Urinary bladder (tissue), 2 donors: ENCODE data around the gene ARHGAP6. TPM values are rescaled to one million over a fixed set of nuclear protein-coding genes. Genes with fewer than 3 reads are reported as not detected.

ENCODE experiments used
- polyA plus RNA-seq: library from polyadenylated mRNA; stranded (reverse); fragments of 200-250 nt; gene quantifications from one replicate; pipeline ENCODE4 v1.2.3, GENCODE V29; 2013
- small RNA-seq: library from RNA; depleted of rRNA; stranded (forward); fragments of <200 nt; gene quantifications from one replicate; pipeline ENCODE3, GENCODE V24; 2014
- total RNA-seq: library from RNA; depleted of rRNA; stranded (reverse); fragments of >200 nt; gene quantifications from one replicate; pipeline ENCODE4 v1.2.3, GENCODE V29; 2014
- donor health status: healthy.

The ARHGAP6 gene
- total and polyA plus RNA-seq, 2 donors = 19.6 to 20.7 TPM

Small RNA genes within 50 kb of the gene (small RNA-seq; reads per million reads assigned to genes)
- 0.09 reads per million for gene MIR548AX
- not detected for gene RF00019
- gene RF02271 = not detected

Other genes starting within 250 kb of the ARHGAP6 start
- 22.2 TPM for gene MSL3, start 92.3 kb upstream of the ARHGAP6 start, total RNA-seq
- gene MSL3, start 92.3 kb upstream of the ARHGAP6 start, polyA plus RNA-seq = 17.0 TPM